ENCODE data around the gene TRMU.

Gene TRMU

GRCh38 chr22:46327691-46328465, 7.6 kb upstream of the TRMU start:
- Histone ChIP-seq H3K9me3 (ENCODE audit: severe bottlenecking) (no peaks in the 10 kb centered on the region), H3K27ac (no peak overlapping the region), H3K27me3 (ENCODE audit: insufficient read depth, low read depth, severe bottlenecking) (no peaks in the 10 kb centered on the region), H3K36me3 (peaks cover 86% of the 10 kb centered on the region), H3K4me3 (ENCODE audit: low read depth, low read length) (no peak overlapping the region)
- DNase-seq: no peak
- no peak for TF ChIP-seq CTCF (IDR thresholded peaks at IDR 0.05; ENCODE audit: low read depth, low read length)

GRCh38 chr22:46328797-46329196, 6.7 kb upstream of the TRMU start:
- H3K9me3 ChIP-seq (ENCODE audit: severe bottlenecking): no peaks in the 10 kb centered on the region
- no peaks in the 10 kb centered on the region for H3K27me3 ChIP-seq (ENCODE audit: insufficient read depth, low read depth, severe bottlenecking)
- no peak for TF ChIP-seq CTCF (IDR thresholded peaks at IDR 0.05; ENCODE audit: low read depth, low read length)
- peaks cover 84% of the 10 kb centered on the region for H3K36me3 ChIP-seq
- no peak overlapping the region for H3K4me3 ChIP-seq (ENCODE audit: low read depth, low read length)
- H3K27ac ChIP-seq: no peak overlapping the region
- DNase-seq: no peak

GRCh38 chr22:46329616-46330015, 5.9 kb upstream of the TRMU start:
- Histone ChIP-seq H3K27me3 (ENCODE audit: insufficient read depth, low read depth, severe bottlenecking) (no peaks in the 10 kb centered on the region), H3K27ac (no peak overlapping the region), H3K36me3 (peaks cover 77% of the 10 kb centered on the region), H3K9me3 (ENCODE audit: severe bottlenecking) (no peaks in the 10 kb centered on the region), H3K4me3 (ENCODE audit: low read depth, low read length) (no peak overlapping the region)
- TF ChIP-seq CTCF (IDR thresholded peaks at IDR 0.05; ENCODE audit: low read depth, low read length): no peak
- DNase-seq: no peak

GRCh38 chr22:46330426-46330825, 5.1 kb upstream of the TRMU start:
- no peak overlapping the region for H3K4me3 ChIP-seq (ENCODE audit: low read depth, low read length)
- no peak for TF ChIP-seq CTCF (IDR thresholded peaks at IDR 0.05; ENCODE audit: low read depth, low read length)
- H3K9me3 ChIP-seq (ENCODE audit: severe bottlenecking): no peaks in the 10 kb centered on the region
- no peak for DNase-seq
- peaks cover 69% of the 10 kb centered on the region for H3K36me3 ChIP-seq
- no peak overlapping the region for H3K27ac ChIP-seq
- H3K27me3 ChIP-seq (ENCODE audit: insufficient read depth, low read depth, severe bottlenecking): no peaks in the 10 kb centered on the region

- H3K36me3 ChIP-seq: peaks cover 58% of the 10 kb centered on the region
- H3K27me3 ChIP-seq (ENCODE audit: insufficient read depth, low read depth, severe bottlenecking): no peaks in the 10 kb centered on the region
- no peak overlapping the region for H3K27ac ChIP-seq
These were observed 4.0 kb upstream of the TRMU start for GRCh38 chr22:46331496-46331895.

More at GRCh38 chr22:46331496-46331895, 4.0 kb upstream of the TRMU start:
- no peak overlapping the region for H3K4me3 ChIP-seq (ENCODE audit: low read depth, low read length)
- no peak for DNase-seq
- no peaks in the 10 kb centered on the region for H3K9me3 ChIP-seq (ENCODE audit: severe bottlenecking)
- TF ChIP-seq CTCF (IDR thresholded peaks at IDR 0.05; ENCODE audit: low read depth, low read length): no peak

Measured in WERI-Rb-1 (cell line).